HG03139 (cell line): ENCODE data around the gene ADPGK.

Experiments used
- ATAC-seq: cut with Tn5 transposase; IDR thresholded peaks from one replicate; pipeline ENCODE4 v1.9.1; 2021; ENCODE audit not compliant: unreplicated experiment

Gene ADPGK

DNA sequence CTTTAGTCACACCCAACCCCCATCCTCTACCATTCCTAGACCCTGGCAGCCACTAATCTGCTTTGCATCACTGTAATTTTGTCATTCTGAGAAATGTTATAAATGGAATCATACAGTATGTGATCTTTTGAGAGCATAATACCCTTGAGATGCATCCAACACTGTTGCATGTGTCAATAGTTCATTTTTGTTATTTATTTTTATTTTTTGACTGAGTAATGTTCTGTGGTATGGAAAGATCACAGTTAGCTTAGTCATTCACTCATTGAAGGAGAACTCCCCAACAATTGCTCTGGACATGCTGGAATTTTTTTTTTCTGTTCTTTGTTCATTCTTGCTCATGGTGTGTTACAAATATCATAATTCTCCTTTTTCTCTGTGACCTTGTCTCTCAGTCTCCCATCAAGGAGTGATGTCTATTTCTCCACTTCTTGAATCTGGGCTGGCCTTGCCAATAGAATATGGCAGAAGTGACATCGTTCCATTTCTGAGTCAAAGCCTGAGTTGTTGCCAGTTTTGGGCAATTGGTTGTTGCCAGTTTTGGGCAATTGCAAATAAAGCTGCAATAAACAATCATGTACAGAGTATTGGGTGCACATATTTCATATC is 6.8 kb upstream of the ADPGK start:
- no peak for ATAC-seq

DNA sequence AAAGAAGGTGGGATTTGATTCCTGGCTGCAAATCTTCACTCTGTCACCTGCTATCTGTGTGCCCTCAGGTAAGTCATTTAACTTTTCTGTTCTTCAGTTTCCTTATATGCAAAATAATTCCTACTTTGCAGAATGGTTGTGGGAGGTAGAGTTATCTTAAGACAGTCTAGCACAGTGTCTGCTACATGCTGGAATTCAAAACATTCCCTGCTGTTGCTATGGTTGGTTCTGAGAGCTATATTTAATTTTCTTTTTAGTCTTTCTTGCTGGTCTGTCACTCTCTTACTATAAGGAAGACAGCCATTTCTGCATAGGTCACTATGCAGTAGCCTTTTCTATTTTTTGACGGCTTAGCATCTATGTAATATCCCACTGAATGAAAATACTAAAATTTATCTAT is 4.0 kb upstream of the ADPGK start:
- no peak for ATAC-seq

DNA sequence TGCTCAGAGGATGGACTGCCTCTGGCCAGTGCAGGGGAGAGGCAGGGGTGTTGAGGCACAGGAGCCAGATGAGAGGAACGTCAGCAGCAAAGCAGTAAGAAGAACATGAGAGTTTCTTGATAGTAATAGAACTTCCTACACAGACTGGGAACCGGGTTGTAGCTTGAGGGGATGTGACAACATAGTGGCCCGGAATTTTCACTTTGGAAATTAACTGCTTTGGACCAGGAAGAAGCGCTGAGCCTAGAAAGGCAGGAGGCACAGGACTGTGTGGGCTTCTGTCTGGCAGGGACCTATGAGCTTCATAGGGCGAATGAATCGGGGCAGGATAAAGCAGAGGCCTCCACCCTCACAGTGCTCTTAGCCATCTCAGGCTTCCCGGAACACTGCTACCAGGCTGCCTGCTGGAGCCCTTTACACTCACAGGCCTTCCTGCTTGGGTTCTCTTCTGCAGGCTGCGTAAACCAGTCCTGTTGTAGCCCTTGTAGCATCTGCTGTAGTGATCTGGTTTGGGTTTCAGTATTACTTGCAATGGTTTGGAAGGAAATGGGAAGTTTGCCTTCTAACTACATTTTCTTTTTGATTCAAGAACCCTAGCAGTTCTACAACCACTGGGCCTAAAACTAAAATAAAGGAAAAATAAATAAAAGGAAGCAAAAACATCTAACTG is 3.3 kb upstream of the ADPGK start:
- no peak for ATAC-seq

DNA sequence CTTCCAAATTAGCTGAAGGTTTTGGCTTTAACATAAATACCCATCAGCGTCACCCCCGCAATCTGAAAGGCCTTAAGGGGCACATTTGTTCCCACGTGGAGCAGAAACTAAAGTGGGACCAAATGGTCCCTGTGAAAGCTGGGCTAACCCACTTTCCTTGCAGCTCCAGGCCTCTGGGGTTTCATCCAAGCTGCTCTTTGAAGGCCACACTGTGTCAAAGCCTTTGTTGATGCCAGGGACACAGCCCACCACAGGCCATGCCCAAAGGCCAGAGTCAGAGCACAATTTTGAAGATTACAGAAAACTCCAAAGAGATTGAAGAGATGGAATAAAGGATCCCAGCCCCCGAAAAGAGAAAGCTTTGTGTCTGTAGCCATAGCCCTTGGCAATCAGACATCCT is 2.7 kb upstream of the ADPGK start:
- no peak for ATAC-seq

DNA sequence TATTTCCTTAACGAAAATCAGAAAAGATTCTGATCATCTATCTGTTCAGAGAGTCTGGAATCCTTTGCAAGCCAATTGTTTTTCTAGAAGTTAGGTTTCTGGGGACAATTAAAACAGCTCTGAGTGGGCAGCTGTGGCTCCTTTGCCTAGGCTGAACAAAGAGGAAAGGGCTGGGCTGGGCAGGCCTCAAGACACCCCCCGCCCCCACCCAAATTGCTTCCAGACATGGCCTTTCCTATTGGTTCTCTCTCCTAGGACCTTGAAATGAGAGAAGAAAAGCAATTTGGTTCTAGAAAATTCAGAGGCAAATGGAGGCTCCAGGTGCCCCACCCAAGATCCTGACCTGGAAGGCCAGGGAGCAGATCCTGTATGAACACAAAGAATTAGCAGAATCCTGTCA is 2.3 kb upstream of the ADPGK start:
- ATAC-seq, result no peak

DNA sequence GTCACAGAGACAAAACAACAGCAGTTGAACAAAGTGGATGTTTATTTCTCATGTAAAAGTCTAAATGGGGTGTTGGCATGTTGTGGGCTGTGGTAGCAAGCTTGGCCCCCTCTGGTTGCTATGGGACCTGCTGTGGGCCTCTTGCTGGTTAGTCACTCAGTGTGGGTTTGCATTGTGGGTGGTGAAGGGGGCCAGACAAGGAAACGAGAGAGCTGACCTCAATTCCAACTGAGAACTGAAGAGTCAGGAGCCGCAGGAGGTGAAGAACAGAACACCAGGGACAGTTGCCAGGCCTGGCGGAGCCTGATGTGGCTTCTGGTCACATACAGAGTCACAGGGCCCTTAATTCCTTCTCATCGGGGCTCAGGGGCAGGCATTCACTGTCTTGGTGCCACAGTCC is 1.9 kb upstream of the ADPGK start:
- no peak for ATAC-seq

DNA sequence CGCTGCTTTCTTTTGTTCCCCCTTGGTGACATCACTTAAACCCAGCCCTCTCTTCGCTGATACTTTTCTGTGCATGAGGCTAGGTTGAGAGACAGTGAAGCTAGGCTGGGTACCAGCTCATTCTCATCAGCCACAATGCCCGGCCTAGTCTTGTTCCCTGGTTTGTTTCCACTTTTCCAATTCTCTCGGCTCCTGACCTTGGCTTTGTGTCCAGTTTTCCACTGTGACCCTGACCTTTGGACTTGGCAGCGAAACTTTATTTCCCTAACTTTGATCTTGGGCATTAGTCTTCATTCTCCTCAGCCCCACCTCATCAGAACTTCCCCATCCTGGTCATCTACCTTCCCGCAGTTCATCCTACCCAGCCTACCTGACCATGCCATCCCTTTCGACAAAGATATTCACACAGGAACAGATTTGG is 908 bp upstream of the ADPGK start:
- ATAC-seq, result no peak

DNA sequence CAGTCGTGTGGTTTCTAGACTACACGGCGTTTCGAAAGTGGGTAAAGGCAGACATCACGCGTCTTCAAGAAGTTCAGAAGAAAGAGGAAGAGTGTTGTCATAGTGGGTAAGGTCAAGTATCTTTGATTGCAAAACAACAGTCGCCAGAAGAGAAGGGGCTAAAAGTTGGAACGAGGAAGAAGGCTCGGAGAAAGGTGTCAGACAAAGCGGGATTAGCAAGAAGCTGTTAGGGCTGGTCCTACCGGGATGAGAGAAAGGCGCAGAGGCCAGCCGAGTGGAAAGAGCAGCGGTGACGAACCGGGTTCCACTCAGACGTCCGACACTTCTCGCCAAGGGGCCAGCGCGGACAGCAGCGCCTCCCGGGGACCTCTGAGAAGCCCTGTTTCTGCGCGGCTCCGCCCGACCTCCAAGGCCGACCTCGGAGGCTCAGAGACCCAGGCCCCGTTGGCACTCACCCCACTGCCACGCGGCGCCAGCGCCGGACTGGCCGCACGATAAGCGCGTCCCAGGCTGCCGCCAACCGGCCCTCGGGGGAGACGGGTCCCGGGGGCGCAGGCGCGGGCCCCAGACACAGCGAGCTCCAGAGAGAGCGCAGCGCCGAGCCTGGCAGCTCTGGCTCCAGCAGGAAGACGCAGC is 436 bp downstream of the ADPGK start:
- peak; percentile 34 for ATAC-seq

DNA sequence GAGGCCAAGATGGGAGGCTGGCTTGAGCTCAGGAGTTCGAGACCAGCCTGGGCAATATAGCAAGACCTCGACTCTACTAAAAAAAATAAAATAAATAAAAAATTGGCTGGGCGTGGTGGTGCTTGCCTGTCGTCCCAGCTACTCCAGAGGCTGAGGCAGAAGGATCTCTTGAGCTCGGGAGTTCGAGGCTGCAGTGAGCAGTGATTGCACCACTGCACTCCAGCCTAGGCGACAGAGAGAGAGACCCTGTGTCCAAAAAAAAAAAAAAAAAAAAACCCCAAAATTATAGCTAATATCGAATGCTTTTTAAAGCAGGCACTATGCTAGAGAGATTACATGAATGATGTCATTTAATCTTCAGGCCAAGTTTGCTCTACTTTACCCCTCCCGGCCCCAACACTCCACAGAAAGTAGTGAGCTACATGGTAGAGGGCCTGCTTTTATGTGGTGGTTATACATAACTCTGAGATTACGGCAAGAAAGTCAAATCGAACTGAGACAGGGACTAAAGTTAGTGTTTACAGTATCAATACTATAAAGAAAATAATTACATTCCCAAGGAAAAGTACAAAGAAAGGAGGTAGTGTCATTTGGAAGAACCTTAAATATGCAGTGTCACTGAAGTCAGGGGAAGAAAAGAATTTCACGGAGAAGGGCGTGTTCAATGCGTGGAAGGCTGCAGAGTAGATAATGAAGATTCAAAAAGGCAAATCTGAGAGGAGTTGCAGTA is 1.1 kb downstream of the ADPGK start:
- ATAC-seq, result no peak

DNA sequence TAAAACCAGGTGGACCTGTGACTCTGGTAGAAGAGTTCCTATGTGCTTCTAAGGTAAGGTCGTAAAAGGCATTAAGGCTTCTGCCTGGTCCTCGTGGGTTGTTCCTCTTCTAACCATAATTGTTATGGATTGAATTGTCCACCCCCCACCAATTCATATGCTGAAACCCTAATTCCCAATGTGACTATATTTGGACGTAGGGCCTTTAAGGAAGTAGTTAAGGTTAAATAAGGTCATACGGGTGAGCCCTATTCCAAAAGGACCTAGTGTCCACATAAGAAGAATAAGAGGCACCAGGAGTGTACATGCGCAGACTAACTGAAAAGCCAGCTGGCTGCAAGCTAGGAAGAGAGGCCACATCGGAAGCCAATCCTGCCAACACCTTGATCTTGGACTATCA is 1.9 kb downstream of the ADPGK start:
- no peak for ATAC-seq

DNA sequence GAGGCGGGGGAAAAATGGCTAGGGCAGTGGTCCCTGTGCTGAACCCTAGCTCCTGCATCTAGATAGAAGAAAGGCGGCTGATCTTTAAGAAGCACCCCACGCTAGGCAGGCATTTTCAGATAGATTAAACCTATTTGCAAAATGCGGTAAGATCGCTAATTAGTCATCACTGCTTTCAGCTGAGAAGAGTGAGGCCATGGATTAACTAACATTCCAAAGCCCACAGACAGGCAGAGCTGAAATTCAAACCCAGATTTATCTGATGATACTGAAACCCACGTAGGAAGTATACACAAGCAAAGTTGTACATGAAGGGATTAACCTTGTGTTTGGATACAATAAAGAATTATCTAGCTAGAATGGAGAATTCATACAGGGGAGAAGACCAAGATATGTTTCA is 4.8 kb downstream of the ADPGK start:
- ATAC-seq, result no peak

DNA sequence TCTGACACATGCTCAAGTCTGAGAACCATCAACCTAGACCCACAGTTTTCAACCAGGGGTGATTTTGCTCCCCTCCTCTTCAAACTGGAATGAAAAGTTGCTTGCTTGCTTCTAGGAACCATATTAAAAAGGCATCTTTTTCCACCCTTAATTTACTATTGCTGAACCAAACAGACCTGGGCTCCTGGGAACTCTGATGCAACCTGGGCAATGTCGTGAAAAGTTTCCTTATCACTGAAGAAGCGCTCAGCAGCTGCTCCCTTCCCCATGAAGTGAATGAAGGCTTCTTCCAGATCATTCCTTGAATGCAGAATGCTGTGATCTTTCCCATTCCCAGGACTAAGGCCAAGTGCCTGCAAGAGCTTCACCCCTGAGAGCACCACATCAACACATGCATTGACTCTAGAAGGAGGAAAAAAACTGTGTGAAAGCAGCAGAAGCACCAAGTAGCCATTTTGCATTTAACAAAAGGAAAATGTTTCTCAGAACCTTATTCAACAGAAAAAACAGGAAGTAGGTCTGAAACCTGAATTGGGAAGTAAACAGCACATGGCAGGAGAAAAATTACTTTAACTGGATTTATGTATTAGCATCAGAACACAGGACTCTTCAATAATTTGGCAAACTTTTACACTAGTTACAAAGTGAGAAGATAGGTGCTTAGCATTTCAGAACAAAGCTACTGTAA is 8.7 kb downstream of the ADPGK start:
- ATAC-seq, result no peak

DNA sequence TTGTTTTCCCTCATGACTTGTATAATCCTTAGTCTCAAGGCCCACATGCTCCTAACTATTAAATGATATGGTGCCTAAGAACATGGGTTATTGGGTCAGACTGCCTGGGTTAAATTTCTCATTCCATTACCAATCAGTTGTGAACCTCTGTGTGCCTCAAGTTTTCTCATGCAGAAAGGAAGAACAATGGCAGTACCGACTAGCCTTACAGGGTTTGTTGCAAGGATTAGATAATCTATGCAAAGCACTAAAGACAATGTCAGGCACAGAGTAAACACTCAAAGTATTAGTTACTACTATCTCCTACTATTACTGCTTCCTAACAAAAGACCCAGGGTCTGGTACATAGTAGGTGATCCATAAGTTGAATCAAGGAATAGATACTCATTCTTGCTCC is 12.2 kb downstream of the ADPGK start:
- no peak for ATAC-seq

DNA sequence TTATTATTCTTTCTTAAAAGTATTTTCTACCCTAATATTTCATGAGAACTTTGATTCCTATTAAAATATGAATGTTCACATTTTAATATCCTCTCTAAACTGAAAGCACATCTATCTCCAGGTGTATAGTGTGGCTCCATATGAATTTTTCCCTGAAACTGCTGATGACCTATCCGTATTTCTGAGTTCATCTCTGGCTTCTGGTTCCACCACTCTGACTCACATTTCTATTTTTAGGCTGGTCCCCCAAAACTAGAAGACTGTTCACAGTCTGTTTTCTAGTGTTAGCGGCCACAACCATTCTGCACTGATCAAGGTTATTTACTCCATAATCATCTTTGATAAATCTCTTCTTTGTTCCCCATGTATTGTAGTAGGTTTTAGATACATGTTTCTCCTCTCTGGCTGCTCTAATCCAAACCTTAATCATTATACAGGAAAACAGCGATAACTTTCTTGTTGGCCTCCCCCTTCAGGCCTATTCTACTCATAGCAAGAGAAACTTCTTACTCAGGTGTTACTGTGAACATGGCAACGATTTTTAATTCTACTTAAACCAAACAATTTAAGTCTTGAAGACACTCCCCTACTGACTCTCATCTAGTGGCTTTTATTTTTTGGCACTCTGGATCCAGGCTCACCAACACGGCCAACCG is 12.8 kb downstream of the ADPGK start:
- no peak for ATAC-seq

DNA sequence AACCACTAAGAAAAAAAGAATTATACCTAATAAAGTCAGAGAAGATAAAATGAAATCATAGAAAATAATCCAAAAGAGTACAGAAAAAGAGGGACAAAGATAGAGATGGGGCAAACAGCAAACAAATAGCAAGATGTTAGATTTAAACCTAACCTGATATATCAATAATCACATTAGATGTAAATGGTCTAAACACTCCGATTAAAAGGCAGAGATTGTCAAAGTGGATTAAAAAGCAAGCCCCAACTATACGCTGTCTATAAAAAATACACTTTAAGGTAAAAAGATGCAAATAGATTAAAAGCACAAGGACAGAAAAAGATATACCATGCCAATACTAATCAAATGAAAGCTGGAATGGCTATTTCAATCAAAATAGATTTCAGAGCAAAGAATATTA is 16.8 kb downstream of the ADPGK start:
- ATAC-seq, result no peak

DNA sequence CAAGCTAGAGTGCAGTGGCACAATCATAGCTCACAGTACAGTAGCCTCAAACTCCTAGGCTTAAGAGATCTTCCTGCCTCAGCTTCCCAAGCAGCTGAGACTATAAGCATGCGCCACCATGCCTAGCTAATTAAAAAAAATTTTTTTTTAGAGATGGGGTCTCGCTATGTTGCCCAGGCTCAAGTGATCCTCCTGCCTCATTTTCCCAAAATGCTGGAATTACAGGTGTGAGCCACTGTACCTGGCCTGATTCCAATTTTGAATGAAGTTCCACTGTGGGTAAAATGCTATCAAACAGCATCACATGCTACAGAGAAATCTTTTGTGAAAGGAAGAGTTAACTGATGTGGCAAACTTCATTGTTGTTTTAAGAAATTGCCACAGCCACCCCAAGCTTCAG is 17.5 kb downstream of the ADPGK start:
- no peak for ATAC-seq

DNA sequence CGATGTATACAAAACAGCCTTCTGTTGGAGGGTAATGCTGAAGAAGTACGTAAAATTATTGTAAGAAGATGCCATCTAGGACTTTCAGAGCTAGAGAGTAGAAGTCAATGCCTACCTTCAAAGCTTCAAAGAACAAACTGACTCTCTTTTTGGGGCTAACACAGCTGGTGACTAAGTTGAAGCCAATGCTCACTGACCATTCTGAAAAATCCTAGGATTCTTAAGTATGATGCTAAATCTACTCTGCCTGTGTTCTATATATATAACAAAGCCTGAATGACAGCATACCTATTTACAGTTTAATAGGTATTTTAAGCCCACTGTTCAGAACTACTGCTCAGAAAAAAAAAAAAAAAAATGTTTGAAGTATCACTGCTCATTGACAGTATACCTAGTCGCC is 18.9 kb downstream of the ADPGK start:
- no peak for ATAC-seq

DNA sequence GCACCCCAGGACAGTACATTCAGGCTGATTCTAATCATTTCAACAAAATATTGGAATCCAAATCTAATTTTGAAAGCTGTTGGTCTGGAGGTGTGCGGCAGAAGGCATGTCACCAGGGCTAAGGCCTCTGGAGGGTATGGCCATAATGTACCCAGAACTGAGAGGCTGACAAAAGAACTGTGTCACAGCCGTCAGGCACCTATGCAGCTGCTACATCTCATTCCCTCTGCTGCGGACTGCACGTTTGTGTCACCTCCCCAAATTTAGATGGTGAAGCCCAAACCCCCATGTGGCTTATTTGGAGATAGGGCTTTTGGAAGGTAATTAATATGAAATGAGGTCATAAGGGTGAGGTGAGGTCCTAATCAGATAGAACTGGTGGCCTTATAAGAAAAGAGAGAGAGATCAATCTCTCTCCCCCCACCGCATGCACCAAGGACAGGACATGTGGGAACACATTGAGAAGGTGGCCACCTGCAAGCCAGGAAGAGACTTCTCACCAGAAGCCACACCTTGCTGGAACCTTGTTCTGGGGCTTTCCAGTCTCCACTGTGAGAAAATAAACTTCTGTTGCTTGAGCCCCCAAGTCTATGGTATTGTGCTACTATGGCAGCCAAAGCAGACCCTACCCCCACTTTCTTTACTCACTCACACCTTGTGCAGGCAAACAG is 22.8 kb downstream of the ADPGK start:
- ATAC-seq, result no peak

DNA sequence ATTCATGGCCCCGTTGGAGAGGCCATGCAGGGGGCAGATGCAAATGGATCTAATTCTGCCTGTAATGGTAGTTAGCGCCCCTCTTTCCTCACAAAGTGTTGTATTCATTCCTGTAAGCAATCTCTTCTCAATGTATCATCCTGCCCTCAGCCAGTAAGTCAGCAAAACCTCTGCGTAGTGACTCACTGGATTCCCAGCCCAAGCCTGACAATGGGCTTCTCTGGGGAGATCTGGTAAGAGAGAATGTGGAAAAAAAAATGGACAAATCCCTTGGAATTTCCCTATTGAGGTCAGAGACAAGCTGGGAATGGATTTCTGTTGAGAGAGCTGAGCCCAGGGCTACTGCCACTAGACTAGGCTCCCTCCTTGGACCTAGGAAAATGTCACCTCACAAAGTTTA is 25.4 kb downstream of the ADPGK start:
- no peak for ATAC-seq

DNA sequence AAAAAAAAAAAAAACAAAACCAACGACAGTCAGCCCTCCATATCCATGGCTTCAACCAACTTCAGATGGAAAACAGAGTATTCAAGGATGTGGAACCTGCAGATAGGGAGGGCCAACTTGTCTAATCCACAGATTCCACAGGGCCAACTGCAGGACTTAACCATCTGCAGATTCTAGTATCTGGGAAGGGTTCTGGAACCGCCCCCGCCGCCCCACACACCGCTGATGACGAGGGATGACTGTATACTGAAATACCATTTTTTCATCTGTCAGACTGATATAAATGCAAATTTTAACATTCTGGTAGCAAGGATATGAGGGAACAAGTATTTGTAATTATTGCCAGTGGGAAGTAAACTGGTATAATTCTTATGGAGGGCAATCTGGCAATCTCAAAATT is 29.5 kb downstream of the ADPGK start:
- no peak for ATAC-seq
